Transverse colon (tissue), 3 donors: Measurements from ENCODE around the gene NDUFV2.

Experiments
- CTCF ChIP-seq, 5 experiments: fragments of 200-600 bp in 3 of 5; fragments of 450-650 bp in 2 of 5; sonication (generic) in 3 of 5; IDR thresholded peaks; 1 replicate in 2 of 5; 2 replicates in 3 of 5; pipeline ENCODE4 v1.5.1; 2016 to 2017; ENCODE audit warnings: antibody characterized with exemption in 5 of 5, inconsistent platforms in 3 of 5, mild to moderate bottlenecking in 2 of 5, moderate library complexity in 1 of 5
- POLR2A ChIP-seq: fragments of 450-650 bp; IDR thresholded peaks from one replicate; pipeline ENCODE4 v1.6.1; 2016; ENCODE audit warnings: antibody characterized with exemption, mild to moderate bottlenecking, moderate library complexity

GRCh38 chr18:9100796-9101195, 1.7 kb upstream of the NDUFV2 start:
- TF ChIP-seq CTCF (IDR thresholded peaks at IDR 0.05) = no peak
- TF ChIP-seq POLR2A = no peak
